GM20000 (cell line): ENCODE data around the gene AUNIP.
"Not testable (repeated sequence)": the region's sequence is repeated elsewhere in the genome, so short reads cannot be mapped to it uniquely, and the experiment has no call there.

ENCODE experiments used
- DNase-seq: peaks from one replicate; pipeline ENCODE4 v3.0.0; 2012; ENCODE audit warnings: low spot score
- CTCF ChIP-seq: IDR thresholded peaks from 2 replicates; pipeline ENCODE4 v1.5.1; 2012; ENCODE audit warnings: mild to moderate bottlenecking, control low read depth; ENCODE audit errors: extremely low read depth, missing control alignments

AUNIP gene

GRCh38 chr1:25854554-25854953, 4.7 kb downstream of the AUNIP start:
- TF ChIP-seq CTCF: no peak
- DNase-seq: no peak

GRCh38 chr1:25848531-25848930, 10.7 kb downstream of the AUNIP start:
- no peak for DNase-seq
- TF ChIP-seq CTCF: no peak

- no peak for TF ChIP-seq CTCF
- no peak for DNase-seq
These were observed 11.3 kb downstream of the AUNIP start for GRCh38 chr1:25847929-25848328.

- no peak for DNase-seq
- no peak for TF ChIP-seq CTCF
These were observed 13.6 kb downstream of the AUNIP start for GRCh38 chr1:25845664-25846063.

GRCh38 chr1:25844536-25845337, 14.5 kb downstream of the AUNIP start:
- no peak for DNase-seq
- no peak for TF ChIP-seq CTCF

GRCh38 chr1:25843483-25843882, 15.8 kb downstream of the AUNIP start:
- no peak for TF ChIP-seq CTCF
- DNase-seq: no peak

GRCh38 chr1:25839808-25840207, 19.4 kb downstream of the AUNIP start:
- not testable (repeated sequence) for DNase-seq

GRCh38 chr1:25837262-25837875, 21.9 kb downstream of the AUNIP start:
- TF ChIP-seq CTCF: peak; percentile 20
- DNase-seq: no peak
